ENCODE data around the gene TXNDC12.

The TXNDC12 gene

DNA sequence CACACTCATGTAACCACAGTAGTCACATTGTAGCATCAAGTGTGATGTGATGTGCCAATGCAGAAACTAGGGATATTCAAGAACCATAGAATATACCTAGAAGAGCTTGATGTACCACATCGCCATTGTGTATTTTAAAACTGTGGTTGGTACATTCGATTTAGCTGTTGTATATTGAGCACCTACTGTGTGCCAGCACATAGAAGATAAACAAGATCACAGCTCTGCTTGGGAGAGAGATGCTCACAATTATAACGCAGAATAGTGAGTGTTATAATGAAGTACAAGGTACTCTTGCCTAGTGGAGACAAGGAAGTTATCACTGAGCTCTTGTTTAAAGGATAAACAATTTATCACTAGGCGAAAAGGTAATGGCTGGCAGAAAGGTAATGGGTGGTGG is 5.8 kb upstream of the TXNDC12 start:
- H3K4me2 ChIP-seq (ENCODE audit: low read length): no peak overlapping the region
- no peaks in the 10 kb centered on the region for H3K9me3 ChIP-seq (ENCODE audit: low read length)
- H3K9ac ChIP-seq (ENCODE audit: low read length): no peak overlapping the region
- H3K27ac ChIP-seq (ENCODE audit: low read depth, low read length, poor library complexity, severe bottlenecking): no peak overlapping the region
- H3K4me3 ChIP-seq (ENCODE audit: low read depth, low read length, poor library complexity, severe bottlenecking): no peak overlapping the region
- no peak overlapping the region for H2AFZ ChIP-seq (ENCODE audit: low read length)
- H4K20me1 ChIP-seq (ENCODE audit: insufficient read depth, low read length): no peaks in the 10 kb centered on the region
- peaks cover 60% of the 10 kb centered on the region for H3K36me3 ChIP-seq (ENCODE audit: insufficient read depth, low read length)
- TF ChIP-seq CTCF (IDR thresholded peaks at IDR 0.05; ENCODE audit: low read length): no peak
- no peak for TF ChIP-seq EZH2 (IDR thresholded peaks at IDR 0.05; ENCODE audit: borderline replicate concordance, low read length)
- H3F3A ChIP-seq (ENCODE audit: insufficient read depth, low read length): no peaks in the 10 kb centered on the region
- H3K4me1 ChIP-seq (ENCODE audit: insufficient read depth, low read length, severe bottlenecking): peaks cover 27% of the 10 kb centered on the region
- peaks cover 39% of the 10 kb centered on the region for H3K79me2 ChIP-seq (ENCODE audit: insufficient read depth, low read length)
- no peaks in the 10 kb centered on the region for H3K9me2 ChIP-seq (ENCODE audit: low read depth, low read length)
- no peaks in the 10 kb centered on the region for H3K27me3 ChIP-seq (ENCODE audit: insufficient read depth, low read length)

- H3K27me3 ChIP-seq (ENCODE audit: insufficient read depth, low read length): no peaks in the 10 kb centered on the region
- no peaks in the 10 kb centered on the region for H3K9me2 ChIP-seq (ENCODE audit: low read depth, low read length)
- H3K36me3 ChIP-seq (ENCODE audit: insufficient read depth, low read length): peaks cover 51% of the 10 kb centered on the region
- no peaks in the 10 kb centered on the region for H3F3A ChIP-seq (ENCODE audit: insufficient read depth, low read length)
- H3K9me3 ChIP-seq (ENCODE audit: low read length): no peaks in the 10 kb centered on the region
- H3K4me1 ChIP-seq (ENCODE audit: insufficient read depth, low read length, severe bottlenecking): peaks cover 27% of the 10 kb centered on the region
- H3K9ac ChIP-seq (ENCODE audit: low read length): no peak overlapping the region
- H3K27ac ChIP-seq (ENCODE audit: low read depth, low read length, poor library complexity, severe bottlenecking): no peak overlapping the region
- H3K79me2 ChIP-seq (ENCODE audit: insufficient read depth, low read length): peaks cover 42% of the 10 kb centered on the region
- H4K20me1 ChIP-seq (ENCODE audit: insufficient read depth, low read length): no peaks in the 10 kb centered on the region
- H3K4me2 ChIP-seq (ENCODE audit: low read length): no peak overlapping the region
- no peak overlapping the region for H2AFZ ChIP-seq (ENCODE audit: low read length)
- H3K4me3 ChIP-seq (ENCODE audit: low read depth, low read length, poor library complexity, severe bottlenecking): no peak overlapping the region
- no peak for TF ChIP-seq EZH2 (IDR thresholded peaks at IDR 0.05; ENCODE audit: borderline replicate concordance, low read length)
- TF ChIP-seq CTCF (IDR thresholded peaks at IDR 0.05; ENCODE audit: low read length): no peak
These were observed 4.9 kb upstream of the TXNDC12 start for GRCh38 chr1:52059888-52060287.

DNA sequence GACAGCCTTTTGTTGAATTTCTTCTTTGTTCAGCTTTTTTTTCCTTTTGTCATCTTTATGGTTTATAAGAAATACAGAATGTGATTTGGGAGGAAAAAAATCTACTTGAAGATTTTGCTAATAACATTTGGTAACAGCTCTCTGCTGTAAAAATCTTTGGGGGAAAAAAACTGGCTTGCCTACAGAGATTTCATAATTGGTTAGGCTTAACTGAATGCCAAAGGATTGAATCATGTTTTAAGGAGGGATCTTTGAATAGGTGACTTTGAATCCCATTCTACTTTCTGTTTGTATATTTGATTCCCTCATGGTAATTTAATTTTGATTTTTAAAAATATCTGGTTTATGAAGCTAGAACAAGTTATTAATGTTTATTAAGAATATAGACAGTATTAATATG is 4.3 kb upstream of the TXNDC12 start:
- H3K4me1 ChIP-seq (ENCODE audit: insufficient read depth, low read length, severe bottlenecking): peaks cover 31% of the 10 kb centered on the region
- no peak for TF ChIP-seq EZH2 (IDR thresholded peaks at IDR 0.05; ENCODE audit: borderline replicate concordance, low read length)
- TF ChIP-seq CTCF (IDR thresholded peaks at IDR 0.05; ENCODE audit: low read length): no peak
- H3K9me2 ChIP-seq (ENCODE audit: low read depth, low read length): no peaks in the 10 kb centered on the region
- H3K9me3 ChIP-seq (ENCODE audit: low read length): no peaks in the 10 kb centered on the region
- no peak overlapping the region for H2AFZ ChIP-seq (ENCODE audit: low read length)
- no peaks in the 10 kb centered on the region for H4K20me1 ChIP-seq (ENCODE audit: insufficient read depth, low read length)
- no peak overlapping the region for H3K9ac ChIP-seq (ENCODE audit: low read length)
- H3K27ac ChIP-seq (ENCODE audit: low read depth, low read length, poor library complexity, severe bottlenecking): no peak overlapping the region
- H3K27me3 ChIP-seq (ENCODE audit: insufficient read depth, low read length): no peaks in the 10 kb centered on the region
- peaks cover 46% of the 10 kb centered on the region for H3K79me2 ChIP-seq (ENCODE audit: insufficient read depth, low read length)
- no peaks in the 10 kb centered on the region for H3F3A ChIP-seq (ENCODE audit: insufficient read depth, low read length)
- H3K36me3 ChIP-seq (ENCODE audit: insufficient read depth, low read length): peaks cover 46% of the 10 kb centered on the region
- 0 out of 2 replicates have a peak overlapping the region, but pooled peaks have one; percentile 5 for H3K4me2 ChIP-seq (ENCODE audit: low read length)
- no peak overlapping the region for H3K4me3 ChIP-seq (ENCODE audit: low read depth, low read length, poor library complexity, severe bottlenecking)

Data from OCI-LY1 (cell line).